SK-N-SH treated with all-trans-retinoic acid at 6 μM for 48 hours (cell line): ENCODE data around the gene PAPOLA.

Experiments used
- ATAC-seq: fragments of 200-7000 bp; cut with Tn5 transposase; 3 replicates; pipeline ENCODE4 v1.9.1; 2020; ENCODE audit warnings: mild to moderate bottlenecking, moderate library complexity
- ARNTL ChIP-seq: fragments of 450-650 bp; formaldehyde crosslinking; IDR thresholded peaks from 2 replicates; pipeline ENCODE4 v1.5.0; 2020; ENCODE audit warnings: low read depth, mild to moderate bottlenecking, moderate library complexity, borderline replicate concordance
- BACH2 ChIP-seq: fragments of 250-450 bp; sonication (Bioruptor Pico); IDR thresholded peaks from 2 replicates; pipeline ENCODE4 v1.9.0; 2021; ENCODE audit warnings: mild to moderate bottlenecking, borderline replicate concordance
- CREB5 ChIP-seq: fragments of 250-450 bp; sonication (Bioruptor Pico); IDR thresholded peaks from 2 replicates; pipeline ENCODE4 v1.5.1; 2020; ENCODE audit warnings: low read depth, mild to moderate bottlenecking, moderate library complexity
- CSDC2 ChIP-seq: fragments of 250-450 bp; sonication (Bioruptor Pico); IDR thresholded peaks from 2 replicates; pipeline ENCODE4 v1.5.0; 2020; ENCODE audit warnings: mild to moderate bottlenecking, moderate library complexity
- CSRNP3 ChIP-seq: fragments of 250-450 bp; sonication (Bioruptor Pico); IDR thresholded peaks from 2 replicates; pipeline ENCODE4 v1.5.1; 2021; ENCODE audit warnings: mild to moderate bottlenecking, moderate library complexity
- ESRRG ChIP-seq: fragments of 250-450 bp; sonication (Bioruptor Pico); IDR thresholded peaks from 2 replicates; pipeline ENCODE4 v1.6.1; 2021; ENCODE audit warnings: mild to moderate bottlenecking
- GLIS3 ChIP-seq: fragments of 250-450 bp; sonication (Bioruptor Pico); IDR thresholded peaks from 2 replicates; pipeline ENCODE4 v1.5.0; 2020; ENCODE audit warnings: mild to moderate bottlenecking, moderate library complexity
- ISL1 ChIP-seq: fragments of 250-450 bp; sonication (Bioruptor Pico); IDR thresholded peaks from 2 replicates; pipeline ENCODE4 v2.1.2; 2022; ENCODE audit warnings: mild to moderate bottlenecking, moderate library complexity
- OSR1 ChIP-seq: fragments of 250-450 bp; sonication (Bioruptor Pico); IDR thresholded peaks from 2 replicates; pipeline ENCODE4 v1.8.0; 2022; ENCODE audit warnings: moderate library complexity, mild to moderate bottlenecking, inconsistent platforms
- PPARA ChIP-seq: fragments of 250-450 bp; sonication (Bioruptor Pico); IDR thresholded peaks from 2 replicates; pipeline ENCODE4 v1.5.0; 2020; ENCODE audit warnings: mild to moderate bottlenecking, borderline replicate concordance
- RARB ChIP-seq: fragments of 250-450 bp; sonication (Bioruptor Pico); IDR thresholded peaks from 2 replicates; pipeline ENCODE4 v1.8.0; 2021; ENCODE audit warnings: mild to moderate bottlenecking, moderate library complexity
- SNAI2 ChIP-seq: fragments of 250-450 bp; sonication (Bioruptor Pico); IDR thresholded peaks from 2 replicates; pipeline ENCODE4 v1.5.0; 2020; ENCODE audit warnings: mild to moderate bottlenecking, moderate library complexity
- TCF4 ChIP-seq: fragments of 250-450 bp; sonication (Bioruptor Pico); IDR thresholded peaks from 2 replicates; pipeline ENCODE4 v1.8.0; 2021; ENCODE audit warnings: mild to moderate bottlenecking, moderate library complexity, borderline replicate concordance
- TOX ChIP-seq: fragments of 250-450 bp; sonication (Bioruptor Pico); IDR thresholded peaks from 2 replicates; pipeline ENCODE4 v1.8.0; 2021; ENCODE audit warnings: mild to moderate bottlenecking, moderate library complexity, borderline replicate concordance
- TSHZ2 ChIP-seq: fragments of 250-450 bp; sonication (Bioruptor Pico); IDR thresholded peaks from 2 replicates; pipeline ENCODE4 v1.5.0; 2020; ENCODE audit warnings: mild to moderate bottlenecking, moderate library complexity
- ZC3H10 ChIP-seq: fragments of 250-450 bp; sonication (Bioruptor Pico); IDR thresholded peaks from 2 replicates; pipeline ENCODE4 v1.5.1; 2021; ENCODE audit warnings: mild to moderate bottlenecking, moderate library complexity
- ZFP3 ChIP-seq: fragments of 250-450 bp; sonication (Bioruptor Pico); IDR thresholded peaks from 2 replicates; pipeline ENCODE4 v1.5.0; 2020; ENCODE audit warnings: mild to moderate bottlenecking, moderate library complexity
- ZNF70 ChIP-seq: fragments of 450-650 bp; formaldehyde crosslinking; IDR thresholded peaks from 2 replicates; pipeline ENCODE4 v1.5.0; 2020; ENCODE audit warnings: mild to moderate bottlenecking, moderate library complexity
- ZNF8 ChIP-seq: fragments of 450-650 bp; formaldehyde crosslinking; IDR thresholded peaks from 2 replicates; pipeline ENCODE4 v1.5.0; 2020; ENCODE audit warnings: mild to moderate bottlenecking, moderate library complexity
- TF ChIP-seq, protein P1 (sequence below): fragments of 250-450 bp; sonication (Bioruptor Pico); IDR thresholded peaks from 2 replicates; pipeline ENCODE4 v1.8.0; 2020; ENCODE audit warnings: mild to moderate bottlenecking, moderate library complexity, borderline replicate concordance

The PAPOLA gene

DNA sequence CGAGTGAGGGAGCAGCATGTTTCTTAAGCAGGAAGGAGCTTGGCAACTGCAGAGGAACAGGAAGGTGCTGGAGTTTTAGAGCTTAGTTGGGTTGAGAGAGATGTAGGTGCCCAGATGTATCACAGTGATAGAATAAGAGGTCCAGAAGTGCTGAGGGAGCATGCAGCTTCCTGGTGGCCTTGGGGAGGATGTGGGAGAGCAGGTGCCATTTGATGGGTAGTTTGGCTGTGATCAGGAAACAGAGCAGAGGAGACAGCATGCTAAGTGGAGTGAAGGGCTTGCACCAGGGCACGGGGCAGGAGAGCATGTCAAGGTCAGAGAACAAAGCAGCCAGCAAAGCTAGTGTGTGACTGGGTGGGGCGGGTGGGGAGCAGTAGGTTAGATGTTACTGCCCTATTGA is 74.8 kb downstream of the PAPOLA start (continued):
- TF ChIP-seq CREB5 (CRISPR knock-in tag) (no peak), GLIS3 (CRISPR knock-in tag) (no peak), ARNTL (CRISPR knock-in tag) (no peak), ZFP3 (CRISPR knock-in tag) (no peak), CSDC2 (CRISPR knock-in tag) (no peak)

DNA sequence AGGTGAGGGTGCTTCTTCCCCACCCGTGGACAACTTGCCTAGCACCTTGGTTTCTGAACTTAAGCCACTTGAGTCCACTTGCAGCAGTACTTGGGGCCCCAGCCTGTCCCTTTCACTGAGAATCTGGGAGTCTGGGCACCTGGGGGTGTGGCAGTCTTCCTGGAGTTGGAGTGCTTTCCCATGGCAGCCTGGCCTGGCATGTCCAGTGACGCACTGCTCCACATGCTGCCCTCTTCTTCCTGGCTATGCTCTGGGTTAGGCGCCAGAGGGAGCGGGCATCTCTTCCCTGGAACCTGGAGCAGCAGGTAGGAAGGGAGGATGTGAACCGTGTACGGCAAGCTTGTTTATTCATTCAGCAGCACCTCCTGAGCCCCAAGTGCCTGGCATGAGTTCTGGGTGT is 76.4 kb downstream of the PAPOLA start:
- TF ChIP-seq ESRRG, result no peak
- TF ChIP-seq SNAI2 (CRISPR knock-in tag), result no peak
- no peak for TF ChIP-seq ZNF8
- TF ChIP-seq ZNF70 (CRISPR knock-in tag), result no peak
- TF ChIP-seq GLIS3 (CRISPR knock-in tag), result no peak
- no peak for TF ChIP-seq CSDC2 (CRISPR knock-in tag)
- TF ChIP-seq TCF4 (CRISPR knock-in tag), result no peak
- TF ChIP-seq, protein P1, sequence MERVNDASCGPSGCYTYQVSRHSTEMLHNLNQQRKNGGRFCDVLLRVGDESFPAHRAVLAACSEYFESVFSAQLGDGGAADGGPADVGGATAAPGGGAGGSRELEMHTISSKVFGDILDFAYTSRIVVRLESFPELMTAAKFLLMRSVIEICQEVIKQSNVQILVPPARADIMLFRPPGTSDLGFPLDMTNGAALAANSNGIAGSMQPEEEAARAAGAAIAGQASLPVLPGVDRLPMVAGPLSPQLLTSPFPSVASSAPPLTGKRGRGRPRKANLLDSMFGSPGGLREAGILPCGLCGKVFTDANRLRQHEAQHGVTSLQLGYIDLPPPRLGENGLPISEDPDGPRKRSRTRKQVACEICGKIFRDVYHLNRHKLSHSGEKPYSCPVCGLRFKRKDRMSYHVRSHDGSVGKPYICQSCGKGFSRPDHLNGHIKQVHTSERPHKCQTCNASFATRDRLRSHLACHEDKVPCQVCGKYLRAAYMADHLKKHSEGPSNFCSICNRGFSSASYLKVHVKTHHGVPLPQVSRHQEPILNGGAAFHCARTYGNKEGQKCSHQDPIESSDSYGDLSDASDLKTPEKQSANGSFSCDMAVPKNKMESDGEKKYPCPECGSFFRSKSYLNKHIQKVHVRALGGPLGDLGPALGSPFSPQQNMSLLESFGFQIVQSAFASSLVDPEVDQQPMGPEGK (CRISPR knock-in tag), result no peak
- no peak for TF ChIP-seq ISL1 (CRISPR knock-in tag)
- TF ChIP-seq ARNTL (CRISPR knock-in tag), result no peak
- no peak for TF ChIP-seq CREB5 (CRISPR knock-in tag)
- no peak for TF ChIP-seq PPARA
- TF ChIP-seq TSHZ2, result no peak
- no peak for TF ChIP-seq OSR1
- TF ChIP-seq BACH2 (CRISPR knock-in tag), result no peak
- no peak for TF ChIP-seq ZC3H10
- ATAC-seq, result no peak

DNA sequence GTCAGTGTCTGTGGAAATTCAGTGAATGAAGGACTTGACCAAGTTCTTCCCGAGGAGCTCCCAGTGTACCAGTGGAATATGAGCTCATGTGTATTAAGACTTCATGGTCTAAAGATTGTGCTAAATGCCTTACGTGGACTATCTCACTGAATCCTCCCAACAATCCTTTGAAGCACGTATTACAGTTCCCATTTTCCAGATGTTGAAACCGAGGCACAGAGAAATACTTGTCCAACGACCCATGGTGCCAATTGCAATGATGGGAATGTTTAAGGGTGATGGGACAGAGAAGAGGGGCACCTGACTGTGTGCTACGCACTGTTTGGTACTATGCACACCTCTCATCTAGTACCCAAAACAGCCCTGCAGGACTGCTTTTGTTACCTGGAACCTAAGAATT is 77.2 kb downstream of the PAPOLA start:
- TF ChIP-seq CSRNP3 (CRISPR knock-in tag) (no peak), ISL1 (CRISPR knock-in tag) (no peak), OSR1 (no peak), BACH2 (CRISPR knock-in tag) (no peak), GLIS3 (CRISPR knock-in tag) (no peak), CSDC2 (CRISPR knock-in tag) (no peak), ZNF8 (no peak), PPARA (no peak), RARB (CRISPR knock-in tag) (no peak), TSHZ2 (no peak), TCF4 (CRISPR knock-in tag) (no peak), ZFP3 (CRISPR knock-in tag) (no peak), TOX (CRISPR knock-in tag) (no peak)
- TF ChIP-seq, protein P1 (CRISPR knock-in tag), result no peak
- TF ChIP-seq, all 23 proteins: peak for 0
- ATAC-seq, result no peak
